ENCODE data around the gene COL19A1.

DNA sequence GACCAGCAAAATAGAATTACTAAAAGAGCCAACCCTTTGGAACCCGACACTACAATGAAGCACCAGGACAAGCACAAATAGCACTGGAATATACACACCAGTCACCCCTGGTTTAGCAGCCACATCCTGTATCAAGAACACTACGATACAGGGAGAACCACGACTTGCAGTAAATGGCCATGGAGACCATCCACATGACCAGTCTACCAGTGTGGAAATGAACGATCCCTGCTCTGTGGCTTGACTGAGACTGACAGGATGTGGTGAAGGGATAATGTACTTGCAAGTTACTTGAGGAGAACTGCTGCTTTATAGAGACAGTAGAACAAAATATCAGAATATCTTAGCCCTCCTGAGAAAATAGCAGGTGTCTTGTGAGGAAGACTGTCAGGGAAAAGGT lies 266.9 kb downstream of the COL19A1 start:
- no peak for TF ChIP-seq POLR2AphosphoS5 (IDR thresholded peaks at IDR 0.05; ENCODE audit: borderline replicate concordance, low read depth, low read length)
- TF ChIP-seq EZH2 (IDR thresholded peaks at IDR 0.05), result no peak
- TF ChIP-seq FOXP2 (optimal IDR thresholded peaks at IDR 0.05; ENCODE audit: control extremely low read depth, extremely low read length, insufficient read depth), result no peak
